ENCODE data around the gene CXXC1. TPM values are rescaled to one million over a fixed set of nuclear protein-coding genes. Genes with fewer than 3 reads are reported as not detected.
"Not testable (repeated sequence)": the region's sequence is repeated elsewhere in the genome, so short reads cannot be mapped to it uniquely, and the experiment has no call there.

The CXXC1 gene
- total RNA-seq (2014; rRNA removed; shearing (Covaris generic)) = 11.4 and 19.4 TPM in 2 replicates

- peak; percentile 91 for DNase-seq (ENCODE audit: low spot score)
Measured at GRCh38 chr18:50287441-50288347, at the start of gene CXXC1. CXXC1 (minus strand) TSS chr18:50287692; CDS start chr18:50287589, 103 bp downstream.

- no peak for DNase-seq (ENCODE audit: low spot score)
Measured at GRCh38 chr18:50334546-50335152, 47.2 kb upstream of the CXXC1 start.

GRCh38 chr18:50331691-50332090 is 44.2 kb upstream of the CXXC1 start:
- no peak for DNase-seq (ENCODE audit: low spot score)

GRCh38 chr18:50330176-50330575 is 42.7 kb upstream of the CXXC1 start:
- no peak for DNase-seq (ENCODE audit: low spot score)

- DNase-seq (ENCODE audit: low spot score) = no peak
Measured at GRCh38 chr18:50327983-50328382, 40.5 kb upstream of the CXXC1 start.

GRCh38 chr18:50320719-50321118 is 33.2 kb upstream of the CXXC1 start:
- no peak for DNase-seq (ENCODE audit: low spot score)

GRCh38 chr18:50315100-50315871 is 27.8 kb upstream of the CXXC1 start:
- no peak for DNase-seq (ENCODE audit: low spot score)

GRCh38 chr18:50313873-50314460 is 26.5 kb upstream of the CXXC1 start:
- DNase-seq (ENCODE audit: low spot score) = no peak

- no peak for DNase-seq (ENCODE audit: low spot score)
Measured at GRCh38 chr18:50313031-50313607, 25.6 kb upstream of the CXXC1 start.

- DNase-seq (ENCODE audit: low spot score) = no peak
Measured at GRCh38 chr18:50312296-50313030, 25.0 kb upstream of the CXXC1 start.

- no peak for DNase-seq (ENCODE audit: low spot score)
Measured at GRCh38 chr18:50311650-50312049, 24.2 kb upstream of the CXXC1 start.

- DNase-seq (ENCODE audit: low spot score) = no peak
Measured at GRCh38 chr18:50310080-50310479, 22.6 kb upstream of the CXXC1 start.

- not testable (repeated sequence) for DNase-seq (ENCODE audit: low spot score)
Measured at GRCh38 chr18:50308851-50309250, 21.4 kb upstream of the CXXC1 start.

- DNase-seq (ENCODE audit: low spot score) = peak; percentile 40
Measured at GRCh38 chr18:50307738-50308470, 20.4 kb upstream of the CXXC1 start.

- DNase-seq (ENCODE audit: low spot score) = no peak
Measured at GRCh38 chr18:50307400-50307737, 19.9 kb upstream of the CXXC1 start.

- DNase-seq (ENCODE audit: low spot score) = no peak
Measured at GRCh38 chr18:50306944-50307343, 19.5 kb upstream of the CXXC1 start.

- DNase-seq (ENCODE audit: low spot score) = no peak
Measured at GRCh38 chr18:50301074-50301473, 13.6 kb upstream of the CXXC1 start.

- DNase-seq (ENCODE audit: low spot score) = no peak
Measured at GRCh38 chr18:50299626-50300388, 12.3 kb upstream of the CXXC1 start.

Data from A172 (cell line).